ENCODE data around the gene RAPGEF4.

Gene RAPGEF4

GRCh38 chr2:172863341-172863740 is 127.7 kb downstream of the RAPGEF4 start:
- no peak for DNase-seq

- DNase-seq = no peak
Measured at GRCh38 chr2:172864182-172864581, 128.5 kb downstream of the RAPGEF4 start.

GRCh38 chr2:172865422-172865821 is 129.8 kb downstream of the RAPGEF4 start:
- no peak for DNase-seq

GRCh38 chr2:172869861-172870260 is 134.2 kb downstream of the RAPGEF4 start:
- no peak for DNase-seq

- no peak for DNase-seq
Measured at GRCh38 chr2:172870396-172870795, 134.8 kb downstream of the RAPGEF4 start.

- no peak for DNase-seq
Measured at GRCh38 chr2:172877826-172878225, 142.2 kb downstream of the RAPGEF4 start.

- no peak for DNase-seq
Measured at GRCh38 chr2:172878260-172878659, 142.6 kb downstream of the RAPGEF4 start.

- DNase-seq = no peak
Measured at GRCh38 chr2:172884336-172884735, 148.7 kb downstream of the RAPGEF4 start.

GRCh38 chr2:172885996-172886395 is 150.4 kb downstream of the RAPGEF4 start:
- DNase-seq = no peak

- no peak for DNase-seq
Measured at GRCh38 chr2:172887280-172887679, 151.6 kb downstream of the RAPGEF4 start.

- no peak for DNase-seq
Measured at GRCh38 chr2:172888714-172889669, 153.3 kb downstream of the RAPGEF4 start.

GRCh38 chr2:172889768-172890430 is 154.3 kb downstream of the RAPGEF4 start:
- no peak for DNase-seq

- no peak for DNase-seq
Measured at GRCh38 chr2:172893111-172893510, 157.5 kb downstream of the RAPGEF4 start.

- DNase-seq = no peak
Measured at GRCh38 chr2:172893671-172894070, 158.0 kb downstream of the RAPGEF4 start.

- DNase-seq = no peak
Measured at GRCh38 chr2:172894689-172895387, 159.2 kb downstream of the RAPGEF4 start.

- peak; percentile 42 for DNase-seq
Measured at GRCh38 chr2:172896661-172897081, 161.0 kb downstream of the RAPGEF4 start.

GRCh38 chr2:172900871-172901270 is 165.2 kb downstream of the RAPGEF4 start:
- no peak for DNase-seq

GRCh38 chr2:172901913-172902312 is 166.3 kb downstream of the RAPGEF4 start:
- DNase-seq = no peak

- DNase-seq = no peak
Measured at GRCh38 chr2:172904236-172904635, 168.6 kb downstream of the RAPGEF4 start.

- no peak for DNase-seq
Measured at GRCh38 chr2:172905937-172906811, 170.5 kb downstream of the RAPGEF4 start.

- no peak for DNase-seq
Measured at GRCh38 chr2:172908275-172908674, 172.6 kb downstream of the RAPGEF4 start.

GRCh38 chr2:172909454-172909853 is 173.8 kb downstream of the RAPGEF4 start:
- DNase-seq = no peak
